Mucosa of descending colon (tissue), 3 donors: ENCODE measurements around the gene ARSD. TPM values are rescaled to one million over a fixed set of nuclear protein-coding genes. Genes with fewer than 3 reads are reported as not detected.
A peak's percentile ranks its signal among the peaks of the same experiment; 100 is the strongest.
"Not testable (repeated sequence)": the region's sequence is repeated elsewhere in the genome, so short reads cannot be mapped to it uniquely, and the experiment has no call there.

Experiments used
- ATAC-seq: fragments of 200-7000 bp; cut with Tn5 transposase; one replicate; pipeline ENCODE4 v1.9.1; 2020; ENCODE audit warnings: mild to moderate bottlenecking, moderate library complexity
- DNase-seq, 3 donors: peaks; one replicate each; pipeline ENCODE4 v3.0.0-alpha.2; 2020
- H3K36me3 ChIP-seq: fragments of 200-600 bp; one replicate; pipeline ENCODE4 v1.8.0; 2021; ENCODE audit warnings: low read depth, mild to moderate bottlenecking
- H3K4me1 ChIP-seq: fragments of 200-600 bp; one replicate; pipeline ENCODE4 v1.8.0; 2021; ENCODE audit warnings: low read depth, mild to moderate bottlenecking
- H3K4me3 ChIP-seq: fragments of 200-600 bp; one replicate; pipeline ENCODE4 v1.8.0; 2021; ENCODE audit warnings: mild to moderate bottlenecking
- H3K9me3 ChIP-seq: fragments of 200-600 bp; one replicate; pipeline ENCODE4 v1.8.0; 2021; ENCODE audit warnings: mild to moderate bottlenecking
- intact Hi-C, 2 donors: fragments of 100-400 bp; cut with DNase I in 1 of 2; cut with micrococcal nuclease in 1 of 2; formaldehyde crosslinking; loops; one replicate each; pipeline versions ENCODE4 v1.11.0 to v1.11.1; 2022; cut with DNase I, micrococcal nuclease
- total RNA-seq, 3 donors: library from RNA; stranded (reverse); fragmentation: NEBNext Ultra II Directional in 2 of 3; extraction: Animal tissue kit (Norgen Biotek cat#: 25700) in 2 of 3; gene quantifications; one replicate each; pipeline versions ENCODE4 v1.2.1 to v1.2.4, GENCODE V29; 2021 to 2023
- TF ChIP-seq, protein P1 (sequence below): fragments of 200-600 bp; IDR thresholded peaks from one replicate; pipeline ENCODE4 v1.8.0; 2022; ENCODE audit warnings: antibody characterized with exemption, mild to moderate bottlenecking
- donor health status: DM: no; HTN: no; CAD: no; lungs with moderate emphysema.
- donor health status: DM: no; HTN: no; CAD: no.
- donor health status: DM: no; HTN: yes; CAD: no.

Gene ARSD
- total RNA-seq, 3 donors from 2014 or later = 26.2 to 70.9 (median 67.2) TPM

- no peaks in the 10 kb centered on the region for H3K4me1 ChIP-seq
- TF ChIP-seq, protein P1, sequence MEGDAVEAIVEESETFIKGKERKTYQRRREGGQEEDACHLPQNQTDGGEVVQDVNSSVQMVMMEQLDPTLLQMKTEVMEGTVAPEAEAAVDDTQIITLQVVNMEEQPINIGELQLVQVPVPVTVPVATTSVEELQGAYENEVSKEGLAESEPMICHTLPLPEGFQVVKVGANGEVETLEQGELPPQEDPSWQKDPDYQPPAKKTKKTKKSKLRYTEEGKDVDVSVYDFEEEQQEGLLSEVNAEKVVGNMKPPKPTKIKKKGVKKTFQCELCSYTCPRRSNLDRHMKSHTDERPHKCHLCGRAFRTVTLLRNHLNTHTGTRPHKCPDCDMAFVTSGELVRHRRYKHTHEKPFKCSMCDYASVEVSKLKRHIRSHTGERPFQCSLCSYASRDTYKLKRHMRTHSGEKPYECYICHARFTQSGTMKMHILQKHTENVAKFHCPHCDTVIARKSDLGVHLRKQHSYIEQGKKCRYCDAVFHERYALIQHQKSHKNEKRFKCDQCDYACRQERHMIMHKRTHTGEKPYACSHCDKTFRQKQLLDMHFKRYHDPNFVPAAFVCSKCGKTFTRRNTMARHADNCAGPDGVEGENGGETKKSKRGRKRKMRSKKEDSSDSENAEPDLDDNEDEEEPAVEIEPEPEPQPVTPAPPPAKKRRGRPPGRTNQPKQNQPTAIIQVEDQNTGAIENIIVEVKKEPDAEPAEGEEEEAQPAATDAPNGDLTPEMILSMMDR = no peak
- ATAC-seq = peak; percentile 24
- intact Hi-C loops = no loop called here
- H3K9me3 ChIP-seq = no peaks in the 10 kb centered on the region
- H3K36me3 ChIP-seq = no peaks in the 10 kb centered on the region
- DNase-seq = peak in 2 of 3 donors; percentile 31 to 54
- no peak overlapping the region for H3K4me3 ChIP-seq
Observed at GRCh38 chrX:2962381-2962780, 33.2 kb upstream of the ARSD start.

GRCh38 chrX:2960861-2961515, 31.8 kb upstream of the ARSD start:
- H3K36me3 ChIP-seq = no peaks in the 10 kb centered on the region
- DNase-seq = no peak
- TF ChIP-seq, protein P1 = no peak
- H3K4me3 ChIP-seq = no peak overlapping the region
- no peaks in the 10 kb centered on the region for H3K9me3 ChIP-seq
- intact Hi-C loops = no loop called here
- no peaks in the 10 kb centered on the region for H3K4me1 ChIP-seq
- ATAC-seq = no peak

DNA sequence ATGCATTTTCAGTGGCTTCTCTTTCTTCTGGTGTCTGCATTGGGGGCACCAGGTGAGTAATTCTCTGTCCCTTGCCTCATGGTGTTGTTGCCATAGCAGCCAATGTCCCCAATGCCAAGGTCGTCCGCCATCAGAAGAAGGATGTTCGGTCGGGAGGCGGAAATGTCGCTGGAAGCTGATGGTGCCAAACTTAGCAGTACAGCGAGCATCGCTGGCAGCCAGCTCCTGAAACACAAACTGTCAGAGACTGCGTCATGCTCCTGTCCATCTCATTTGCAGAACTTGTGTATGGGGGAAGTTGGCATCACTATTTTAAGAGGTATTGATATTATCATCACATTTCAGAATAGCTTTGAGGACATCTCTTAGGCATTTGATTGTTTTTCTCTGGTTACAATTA, 29.1 kb upstream of the ARSD start:
- Histone ChIP-seq H3K4me1 (no peaks in the 10 kb centered on the region), H3K36me3 (no peaks in the 10 kb centered on the region), H3K4me3 (no peak overlapping the region), H3K9me3 (no peaks in the 10 kb centered on the region)
- intact Hi-C loops = no loop called here
- ATAC-seq (no peak), DNase-seq (no peak)
- TF ChIP-seq, protein P1 = no peak

GRCh38 chrX:2955838-2956237, 26.7 kb upstream of the ARSD start:
- DNase-seq (no peak), ATAC-seq (no peak)
- Histone ChIP-seq H3K9me3 (no peaks in the 10 kb centered on the region), H3K4me1 (no peaks in the 10 kb centered on the region), H3K36me3 (no peaks in the 10 kb centered on the region), H3K4me3 (no peak overlapping the region)
- TF ChIP-seq, protein P1 = no peak
- intact Hi-C loops = no loop called here

DNA sequence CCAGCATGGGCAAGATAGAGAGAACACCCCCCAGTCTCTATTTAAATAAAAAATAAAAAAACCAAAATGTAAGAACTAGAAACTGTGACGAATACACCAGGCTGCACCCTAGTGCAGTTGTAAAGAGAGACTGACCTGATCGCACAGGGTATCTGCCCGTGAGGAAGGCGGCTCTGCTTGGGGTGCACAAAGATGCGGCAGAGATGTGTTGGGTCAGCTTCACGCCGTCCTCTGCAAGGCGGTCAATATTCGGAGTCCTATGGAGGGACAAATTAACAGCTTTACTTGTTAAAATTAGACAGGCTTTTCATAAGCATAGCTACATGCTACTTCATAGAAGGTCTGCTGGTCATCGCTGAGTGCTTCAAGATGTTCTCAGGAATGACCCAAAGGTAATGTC, 26.1 kb upstream of the ARSD start:
- no peak for ATAC-seq
- TF ChIP-seq, protein P1 = no peak

DNA sequence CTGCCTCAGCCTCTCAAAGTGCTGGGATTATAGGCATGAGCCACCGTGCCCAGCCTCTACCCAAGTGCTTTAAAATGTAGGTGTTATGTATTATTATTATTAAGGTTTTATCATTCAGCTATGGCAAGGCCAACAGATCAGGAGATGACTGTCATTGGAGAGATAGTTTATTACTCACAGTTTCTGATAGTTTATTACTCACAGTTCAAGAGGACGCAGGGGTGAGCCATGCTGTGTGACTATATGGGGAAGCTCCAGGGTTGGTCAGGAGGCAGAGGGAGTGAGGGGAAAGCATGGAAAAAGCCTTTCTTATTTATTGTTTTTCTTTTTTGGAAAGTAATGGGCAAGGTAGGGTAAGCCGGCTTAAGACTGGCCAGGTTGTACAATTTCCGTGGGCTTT, 25.4 kb upstream of the ARSD start:
- H3K4me3 ChIP-seq = no peak overlapping the region
- no peaks in the 10 kb centered on the region for H3K4me1 ChIP-seq
- no peaks in the 10 kb centered on the region for H3K36me3 ChIP-seq
- no peak for DNase-seq
- no peaks in the 10 kb centered on the region for H3K9me3 ChIP-seq
- TF ChIP-seq, protein P1 = no peak
- intact Hi-C loops = no loop called here
- ATAC-seq = no peak

More for the DNA sequence above, 26.1 kb upstream of the ARSD start:
- Histone ChIP-seq H3K9me3 (no peaks in the 10 kb centered on the region), H3K4me3 (no peak overlapping the region), H3K36me3 (no peaks in the 10 kb centered on the region), H3K4me1 (no peaks in the 10 kb centered on the region)
- no peak for DNase-seq
- intact Hi-C loops = no loop called here

DNA sequence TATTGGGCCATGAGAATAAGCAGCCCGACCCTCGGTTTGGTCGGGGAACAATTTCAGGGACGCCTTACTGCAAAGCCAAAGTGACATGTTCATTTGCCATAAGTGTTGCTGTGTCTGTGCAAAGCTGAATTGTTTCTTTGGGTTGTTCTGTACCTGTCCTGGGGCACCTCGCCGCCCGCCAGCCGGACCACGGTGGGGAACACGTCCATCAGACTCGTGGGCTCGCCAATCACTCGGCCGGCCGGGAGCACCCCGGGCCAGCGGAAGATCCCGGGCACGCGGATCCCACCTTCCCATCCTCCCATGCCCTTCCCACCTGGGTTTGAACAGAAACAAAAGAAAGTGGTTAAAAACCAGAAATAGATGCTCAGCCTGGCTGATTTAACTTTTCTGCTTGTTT, 8.8 kb upstream of the ARSD start:
- intact Hi-C loops, H3K36me3 ChIP-seq, ATAC-seq, H3K4me1 ChIP-seq, DNase-seq, H3K4me3 ChIP-seq, H3K9me3 ChIP-seq: not testable (repeated sequence)
